ENCODE results near the gene SLC25A47. TPM values are rescaled to one million over a fixed set of nuclear protein-coding genes. Genes with fewer than 3 reads are reported as not detected.
"Not testable (repeated sequence)": the region's sequence is repeated elsewhere in the genome, so short reads cannot be mapped to it uniquely, and the experiment has no call there.

The SLC25A47 gene
- total and polyA plus RNA-seq, 4 donors: 23.7 to 469 (median 291) TPM

GRCh38 chr14:100306101-100306997 is 16.8 kb upstream of the SLC25A47 start, which contains the start of gene SLC25A29:
SLC25A29 (minus strand) TSS chr14:100306444; CDS start chr14:100306232, 212 bp downstream.
- Histone ChIP-seq H3K36me3 (ENCODE audit: control insufficient read depth in 4 of 4, insufficient read depth in 3 of 4, low read depth in 1 of 4, low read length in 3 of 4) (no peaks in the 10 kb centered on the region), H3K4me1 (ENCODE audit: control insufficient read depth in 4 of 4, insufficient read depth in 4 of 4, low read length in 3 of 4) (peaks cover 6 to 37% (median 27%) of the 10 kb centered on the region in 4 donors), H3K9ac (ENCODE audit: low read depth in 1 of 2, low read length in 2 of 2) (peak within 1 kb of the TSS; percentile 7 to 66), H3K27ac (ENCODE audit: low read depth in 1 of 2, low read length in 2 of 2) (peak within 1 kb of the TSS; percentile 81 to 82), H3K27me3 (ENCODE audit: control insufficient read depth in 4 of 4, insufficient read depth in 4 of 4, low read length in 3 of 4) (no peaks in the 10 kb centered on the region), H3K9me3 (ENCODE audit: control insufficient read depth in 4 of 4, low read length in 3 of 4) (no peaks in the 10 kb centered on the region), H3K4me3 (ENCODE audit: low read depth in 1 of 3, low read length in 3 of 3) (peak within 1 kb of the TSS; percentile 43 to 88 (median 82))
- TF ChIP-seq TAF1 (conservative IDR thresholded peaks at IDR 0.05): no peak
- TF ChIP-seq NR2F2 (IDR thresholded peaks at IDR 0.05): no peak
- no peak for TF ChIP-seq FOXA2 (IDR thresholded peaks at IDR 0.05)
- no peak for TF ChIP-seq GABPA (IDR thresholded peaks at IDR 0.05 in 1 of 2, conservative IDR thresholded peaks at IDR 0.05 in 1 of 2)
- TF ChIP-seq HNF4A (conservative IDR thresholded peaks at IDR 0.05): peak in 1 of 2 donors; percentile 35
- TF ChIP-seq YY1 (IDR thresholded peaks at IDR 0.05): peak; percentile 9
- WGBS: under 1% methylated on average over 131 of the region's 131 CpGs
- DNase-seq (ENCODE audit: low spot score): peak; percentile 82

DNA sequence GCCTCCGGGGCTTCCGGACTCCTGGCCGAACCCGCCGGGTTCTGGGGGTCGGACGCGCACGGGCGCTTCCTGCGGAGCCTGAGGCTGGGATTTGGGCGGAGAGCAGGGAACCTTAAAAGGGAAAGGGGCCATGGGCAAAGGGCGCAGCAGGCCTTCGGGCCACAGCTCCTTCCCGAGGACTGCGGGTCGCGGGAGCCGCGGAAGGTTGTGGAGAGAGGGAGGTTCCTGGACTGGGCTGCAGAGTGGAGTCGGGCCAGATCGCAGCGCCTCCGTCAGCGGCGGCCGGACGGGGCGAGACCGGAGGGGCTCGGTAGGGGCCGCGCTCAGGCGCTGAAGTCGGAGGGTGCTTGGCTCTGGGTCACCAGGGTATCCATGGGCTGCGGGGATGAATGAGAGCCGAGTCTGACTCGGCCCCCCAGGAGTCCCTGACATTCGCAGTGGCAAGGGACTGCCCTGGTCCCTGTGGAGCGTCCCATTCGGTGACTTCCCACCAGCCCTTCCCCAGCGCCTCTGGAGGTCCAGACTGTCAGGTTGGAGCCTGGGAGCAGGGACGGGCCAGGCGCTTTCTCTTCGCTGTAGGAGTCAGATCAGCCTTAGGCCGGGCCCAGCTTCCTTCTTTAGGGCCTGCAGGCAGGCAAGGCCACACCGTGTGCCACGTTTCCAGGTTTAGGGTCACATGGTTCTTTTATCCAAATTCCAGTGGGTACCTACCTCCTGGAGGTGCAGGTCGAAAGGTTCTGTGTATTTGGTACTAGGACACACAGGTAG is 16.0 kb upstream of the SLC25A47 start:
- no peaks in the 10 kb centered on the region for H3K27me3 ChIP-seq (ENCODE audit: control insufficient read depth in 4 of 4, insufficient read depth in 4 of 4, low read length in 3 of 4)
- H3K36me3 ChIP-seq (ENCODE audit: control insufficient read depth in 4 of 4, insufficient read depth in 3 of 4, low read depth in 1 of 4, low read length in 3 of 4): no peaks in the 10 kb centered on the region
- H3K4me1 ChIP-seq (ENCODE audit: control insufficient read depth in 4 of 4, insufficient read depth in 4 of 4, low read length in 3 of 4): peaks cover 7 to 41% (median 32%) of the 10 kb centered on the region in 4 donors
- no peaks in the 10 kb centered on the region for H3K9me3 ChIP-seq (ENCODE audit: control insufficient read depth in 4 of 4, low read length in 3 of 4)
- no peak for DNase-seq (ENCODE audit: low spot score)
- TF ChIP-seq GABPA (IDR thresholded peaks at IDR 0.05 in 1 of 2, conservative IDR thresholded peaks at IDR 0.05 in 1 of 2): no peak
- TF ChIP-seq REST (IDR thresholded peaks at IDR 0.05): no peak
- peak; percentile 6 to 9 for TF ChIP-seq HNF4A (conservative IDR thresholded peaks at IDR 0.05)
- peak; percentile 11 for TF ChIP-seq YY1 (IDR thresholded peaks at IDR 0.05)
- H3K9ac ChIP-seq (ENCODE audit: low read depth in 1 of 2, low read length in 2 of 2): peak overlapping the region; percentile 7 to 66
- peak overlapping the region; percentile 43 to 88 (median 82) for H3K4me3 ChIP-seq (ENCODE audit: low read depth in 1 of 3, low read length in 3 of 3)
- WGBS: 7% methylated on average over 49 of the region's 49 CpGs
- H3K27ac ChIP-seq (ENCODE audit: low read depth in 1 of 2, low read length in 2 of 2): peak overlapping the region; percentile 81 to 82

DNA sequence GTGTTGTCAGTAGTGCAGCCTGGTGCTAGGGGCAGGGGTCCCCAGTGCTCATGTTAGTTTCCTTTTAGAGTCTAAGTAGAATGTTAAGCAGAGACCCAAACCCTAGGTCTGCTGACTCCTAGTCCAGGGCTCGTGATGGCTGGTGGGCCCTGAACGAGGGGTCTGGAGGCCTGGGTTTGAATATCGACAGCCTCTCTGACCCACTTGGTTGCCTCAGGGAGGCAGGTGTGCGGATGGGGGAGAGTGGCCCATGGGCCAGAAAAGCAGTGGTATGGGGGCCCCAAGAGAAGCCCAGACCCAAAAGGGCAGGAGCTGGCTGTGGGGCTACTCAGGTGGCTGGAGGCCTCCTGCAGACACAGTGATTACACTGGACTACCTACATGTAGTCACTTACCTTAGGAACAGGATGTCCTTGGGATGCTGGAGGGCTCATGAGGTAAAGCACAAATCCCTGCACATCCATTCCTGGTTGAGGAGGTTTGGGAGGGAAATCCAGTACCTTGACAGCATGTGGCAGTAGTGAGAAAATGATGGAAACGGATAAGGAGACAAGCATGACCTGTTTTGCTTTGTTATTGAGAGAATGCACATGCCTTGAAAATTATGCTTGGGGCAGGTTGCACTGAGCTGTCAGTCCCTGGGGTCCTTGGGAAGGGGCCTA is 15.2 kb upstream of the SLC25A47 start:
- WGBS: 85% methylated on average over 5 of the region's 5 CpGs
- Histone ChIP-seq H3K9ac (ENCODE audit: low read depth in 1 of 2, low read length in 2 of 2) (peak overlapping the region in 1 of 2 donors; percentile 7), H3K27me3 (ENCODE audit: control insufficient read depth in 4 of 4, insufficient read depth in 4 of 4, low read length in 3 of 4) (no peaks in the 10 kb centered on the region), H3K4me3 (ENCODE audit: low read depth in 1 of 3, low read length in 3 of 3) (peak overlapping the region in 2 of 3 donors; percentile 82 to 88), H3K36me3 (ENCODE audit: control insufficient read depth in 4 of 4, insufficient read depth in 3 of 4, low read depth in 1 of 4, low read length in 3 of 4) (no peaks in the 10 kb centered on the region), H3K4me1 (ENCODE audit: control insufficient read depth in 4 of 4, insufficient read depth in 4 of 4, low read length in 3 of 4) (peaks cover 7 to 41% (median 32%) of the 10 kb centered on the region in 4 donors), H3K9me3 (ENCODE audit: control insufficient read depth in 4 of 4, low read length in 3 of 4) (no peaks in the 10 kb centered on the region), H3K27ac (ENCODE audit: low read depth in 1 of 2, low read length in 2 of 2) (peak overlapping the region in 1 of 2 donors; percentile 81)
- no peak for TF ChIP-seq EGR1 (IDR thresholded peaks at IDR 0.05; ENCODE audit: low read depth in 2 of 2)
- TF ChIP-seq RAD21 (IDR thresholded peaks at IDR 0.05): peak in 1 of 2 donors; percentile 40
- TF ChIP-seq, protein P1, sequence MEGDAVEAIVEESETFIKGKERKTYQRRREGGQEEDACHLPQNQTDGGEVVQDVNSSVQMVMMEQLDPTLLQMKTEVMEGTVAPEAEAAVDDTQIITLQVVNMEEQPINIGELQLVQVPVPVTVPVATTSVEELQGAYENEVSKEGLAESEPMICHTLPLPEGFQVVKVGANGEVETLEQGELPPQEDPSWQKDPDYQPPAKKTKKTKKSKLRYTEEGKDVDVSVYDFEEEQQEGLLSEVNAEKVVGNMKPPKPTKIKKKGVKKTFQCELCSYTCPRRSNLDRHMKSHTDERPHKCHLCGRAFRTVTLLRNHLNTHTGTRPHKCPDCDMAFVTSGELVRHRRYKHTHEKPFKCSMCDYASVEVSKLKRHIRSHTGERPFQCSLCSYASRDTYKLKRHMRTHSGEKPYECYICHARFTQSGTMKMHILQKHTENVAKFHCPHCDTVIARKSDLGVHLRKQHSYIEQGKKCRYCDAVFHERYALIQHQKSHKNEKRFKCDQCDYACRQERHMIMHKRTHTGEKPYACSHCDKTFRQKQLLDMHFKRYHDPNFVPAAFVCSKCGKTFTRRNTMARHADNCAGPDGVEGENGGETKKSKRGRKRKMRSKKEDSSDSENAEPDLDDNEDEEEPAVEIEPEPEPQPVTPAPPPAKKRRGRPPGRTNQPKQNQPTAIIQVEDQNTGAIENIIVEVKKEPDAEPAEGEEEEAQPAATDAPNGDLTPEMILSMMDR (IDR thresholded peaks at IDR 0.05; ENCODE audit: low read depth, low read length, missing input control): peak; percentile 9
- no peak for TF ChIP-seq FOXA2 (IDR thresholded peaks at IDR 0.05)
- no peak for DNase-seq (ENCODE audit: low spot score)

DNA sequence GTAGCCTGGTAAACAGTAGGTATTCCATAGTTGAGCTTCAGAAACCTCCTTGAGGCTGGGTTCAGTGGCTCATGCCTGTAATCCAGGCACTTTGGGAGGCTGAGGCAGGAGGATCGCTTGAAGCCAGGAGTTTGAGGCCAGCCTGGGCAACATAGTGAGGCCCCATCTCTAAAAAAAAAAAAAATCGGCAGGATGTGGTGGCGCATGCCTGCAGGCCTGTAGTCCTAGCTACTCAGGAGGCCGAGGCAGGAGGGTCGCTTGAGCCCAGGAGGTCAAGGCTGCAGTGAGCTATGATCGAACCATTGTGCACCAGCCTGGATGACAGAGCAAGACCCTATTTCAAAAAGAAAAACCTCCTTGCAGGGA is 14.7 kb upstream of the SLC25A47 start:
- not testable (repeated sequence) for H3K36me3 ChIP-seq (ENCODE audit: control insufficient read depth in 4 of 4, insufficient read depth in 3 of 4, low read depth in 1 of 4, low read length in 3 of 4); H3K27ac ChIP-seq (ENCODE audit: low read depth in 1 of 2, low read length in 2 of 2); H3K27me3 ChIP-seq (ENCODE audit: control insufficient read depth in 4 of 4, insufficient read depth in 4 of 4, low read length in 3 of 4); H3K9ac ChIP-seq (ENCODE audit: low read depth in 1 of 2, low read length in 2 of 2); H3K9me3 ChIP-seq (ENCODE audit: control insufficient read depth in 4 of 4, low read length in 3 of 4); DNase-seq (ENCODE audit: low spot score); H3K4me3 ChIP-seq (ENCODE audit: low read depth in 1 of 3, low read length in 3 of 3)
- H3K4me1 ChIP-seq (ENCODE audit: control insufficient read depth in 4 of 4, insufficient read depth in 4 of 4, low read length in 3 of 4): peaks cover 7 to 41% (median 32%) of the 10 kb centered on the region in 4 donors
- WGBS: 81% methylated on average over 6 of the region's 6 CpGs
